Fibroblast of mammary gland (primary cell): ENCODE data around the gene GABPA.
A peak's percentile ranks its signal among the peaks of the same experiment; 100 is the strongest.

Experiments
- DNase-seq: peaks from one replicate; pipeline ENCODE4 v3.0.0-alpha.2; 2010; ENCODE audit warnings: low read depth
- H3K4me3 ChIP-seq: 2 replicates; pipeline ENCODE4 v1.5.1; 2011; ENCODE audit warnings: low read depth, mild to moderate bottlenecking, low read length, moderate library complexity; ENCODE audit not compliant: control insufficient read depth
- TF ChIP-seq, protein P1 (sequence below): conservative IDR thresholded peaks from 2 replicates; pipeline ENCODE4 v1.5.1; 2011; ENCODE audit warnings: low read depth, low read length, inconsistent platforms; ENCODE audit not compliant: control insufficient read depth, insufficient read depth

The GABPA gene

DNA sequence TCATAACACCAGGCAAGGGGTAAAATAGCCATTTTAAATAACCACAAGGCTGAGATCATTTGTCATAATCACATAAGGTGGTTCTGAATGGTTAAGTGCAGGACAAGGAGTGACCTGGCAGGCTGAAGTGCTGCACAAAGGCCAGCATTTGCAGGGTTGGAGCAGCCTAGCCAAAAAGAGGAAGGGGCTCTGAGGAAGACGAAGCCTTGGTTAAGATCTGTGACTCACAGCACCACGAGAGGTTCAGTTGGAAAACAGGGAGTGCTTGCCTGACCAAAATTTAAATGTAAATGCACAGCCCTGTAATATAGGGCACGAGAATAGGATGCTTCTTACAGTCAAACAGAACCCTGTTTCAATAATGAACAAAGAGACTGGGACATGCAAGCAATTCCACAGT is 12.1 kb upstream of the GABPA start:
- DNase-seq: no peak
- TF ChIP-seq, protein P1, sequence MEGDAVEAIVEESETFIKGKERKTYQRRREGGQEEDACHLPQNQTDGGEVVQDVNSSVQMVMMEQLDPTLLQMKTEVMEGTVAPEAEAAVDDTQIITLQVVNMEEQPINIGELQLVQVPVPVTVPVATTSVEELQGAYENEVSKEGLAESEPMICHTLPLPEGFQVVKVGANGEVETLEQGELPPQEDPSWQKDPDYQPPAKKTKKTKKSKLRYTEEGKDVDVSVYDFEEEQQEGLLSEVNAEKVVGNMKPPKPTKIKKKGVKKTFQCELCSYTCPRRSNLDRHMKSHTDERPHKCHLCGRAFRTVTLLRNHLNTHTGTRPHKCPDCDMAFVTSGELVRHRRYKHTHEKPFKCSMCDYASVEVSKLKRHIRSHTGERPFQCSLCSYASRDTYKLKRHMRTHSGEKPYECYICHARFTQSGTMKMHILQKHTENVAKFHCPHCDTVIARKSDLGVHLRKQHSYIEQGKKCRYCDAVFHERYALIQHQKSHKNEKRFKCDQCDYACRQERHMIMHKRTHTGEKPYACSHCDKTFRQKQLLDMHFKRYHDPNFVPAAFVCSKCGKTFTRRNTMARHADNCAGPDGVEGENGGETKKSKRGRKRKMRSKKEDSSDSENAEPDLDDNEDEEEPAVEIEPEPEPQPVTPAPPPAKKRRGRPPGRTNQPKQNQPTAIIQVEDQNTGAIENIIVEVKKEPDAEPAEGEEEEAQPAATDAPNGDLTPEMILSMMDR: no peak
- H3K4me3 ChIP-seq: no peak overlapping the region

GRCh38 chr21:25732091-25732760 is 2.5 kb upstream of the GABPA start:
- no peak overlapping the region for H3K4me3 ChIP-seq
- no peak for DNase-seq
- TF ChIP-seq, protein P1: no peak

GRCh38 chr21:25733859-25734653 is 716 bp upstream of the GABPA start:
- DNase-seq: peak; percentile 48
- TF ChIP-seq, protein P1: no peak

GRCh38 chr21:25734654-25734903 is 193 bp upstream of the GABPA start:
- peak overlapping the region; percentile 94 for H3K4me3 ChIP-seq
- no peak for DNase-seq
- TF ChIP-seq, protein P1: no peak

More at GRCh38 chr21:25733859-25734653, 716 bp upstream of the GABPA start:
- peak overlapping the region; percentile 94 for H3K4me3 ChIP-seq

DNA sequence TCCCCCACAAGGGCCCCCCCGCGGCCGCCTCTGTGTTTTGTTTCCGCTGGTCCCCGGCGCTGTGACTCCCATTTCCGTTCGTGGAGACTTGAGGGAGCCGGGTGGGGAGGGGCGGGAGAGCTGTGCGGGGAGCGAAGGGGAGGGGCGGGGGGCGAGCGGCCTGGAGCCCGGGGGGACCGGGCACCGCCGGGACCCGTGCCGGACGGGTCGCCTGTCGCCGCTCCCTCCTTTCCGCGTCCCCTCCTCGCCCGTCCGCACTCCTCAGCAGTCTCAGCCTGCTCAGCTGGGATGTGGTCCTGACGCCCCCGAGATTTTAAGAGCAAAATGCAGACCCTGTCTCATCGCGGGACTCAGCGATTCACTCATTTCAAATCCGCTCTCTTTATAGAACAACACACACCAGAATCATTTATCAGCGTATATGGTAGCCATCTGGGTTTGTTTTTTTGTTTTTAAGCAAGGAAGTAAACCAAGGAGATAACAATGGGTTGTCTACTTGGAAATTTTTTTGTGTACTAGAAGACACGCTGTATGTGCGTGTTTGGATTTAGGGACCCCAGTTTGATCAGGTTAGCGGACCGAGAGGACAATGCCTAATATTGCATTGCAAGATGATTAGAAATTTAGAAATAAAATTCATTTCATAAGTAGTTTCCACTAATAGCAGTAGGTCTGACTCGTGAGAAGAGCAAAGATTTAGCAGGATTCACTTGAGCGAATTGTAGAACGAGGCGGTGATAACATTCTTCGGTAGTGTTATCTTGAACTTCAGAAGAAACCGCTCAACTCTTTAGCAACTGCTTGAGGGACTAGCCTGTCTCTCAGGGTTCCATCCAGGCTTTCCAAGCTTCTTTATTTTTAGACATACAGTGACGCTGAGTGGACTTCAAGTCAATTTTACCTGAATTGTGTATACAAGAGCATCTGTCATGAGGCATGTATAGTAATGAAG is 1.1 kb downstream of the GABPA start:
- TF ChIP-seq, protein P1: no peak
- DNase-seq: peak; percentile 76
- H3K4me3 ChIP-seq: peak overlapping the region; percentile 94

DNA sequence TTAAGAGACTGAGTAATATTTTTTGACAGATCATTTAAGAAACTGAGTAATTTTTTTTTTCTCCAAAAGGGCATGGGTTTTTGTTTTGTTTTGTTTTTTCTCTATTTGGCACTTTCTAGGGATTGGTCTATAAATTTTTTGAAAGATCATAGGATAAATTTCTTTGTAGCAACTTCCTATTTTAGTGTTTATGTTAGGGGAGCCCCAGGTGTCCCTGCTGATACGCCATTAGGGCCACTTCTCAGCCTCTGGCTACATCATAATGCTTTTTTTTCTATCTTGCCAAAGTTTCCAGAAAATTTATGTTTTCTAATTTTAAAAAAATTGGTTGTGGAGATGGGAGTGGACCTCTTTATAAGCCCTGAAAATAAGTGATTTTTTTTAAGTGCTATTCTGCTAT is 2.6 kb downstream of the GABPA start:
- H3K4me3 ChIP-seq: no peak overlapping the region
- TF ChIP-seq, protein P1: no peak
- DNase-seq: no peak
